GM15510 (cell line): ENCODE results near the gene MPL.

Source experiments
- POLR2A ChIP-seq: IDR thresholded peaks from 3 replicates; pipeline ENCODE4 v1.6.1; 2011; ENCODE audit warnings: borderline replicate concordance; ENCODE audit not compliant: insufficient read length; ENCODE audit errors: extremely low read depth

Gene MPL

GRCh38 chr1:43351421-43352350 lies 14.1 kb downstream of the MPL start:
- TF ChIP-seq POLR2A = no peak

- TF ChIP-seq POLR2A = no peak
Observed at GRCh38 chr1:43352351-43352705, 14.7 kb downstream of the MPL start.

- no peak for TF ChIP-seq POLR2A
Observed at GRCh38 chr1:43352881-43353280, 15.3 kb downstream of the MPL start.

- TF ChIP-seq POLR2A = no peak
Observed at GRCh38 chr1:43354471-43354870, 16.9 kb downstream of the MPL start.

GRCh38 chr1:43354936-43355335 lies 17.3 kb downstream of the MPL start:
- no peak for TF ChIP-seq POLR2A

- TF ChIP-seq POLR2A = no peak
Observed at GRCh38 chr1:43357251-43357650, 19.6 kb downstream of the MPL start.

- peak; percentile 57 for TF ChIP-seq POLR2A
Observed at GRCh38 chr1:43358121-43358745, 20.6 kb downstream of the MPL start.

- TF ChIP-seq POLR2A = peak; percentile 69
Observed at GRCh38 chr1:43358746-43359693, 21.4 kb downstream of the MPL start, which contains the start of gene CDC20. TSS of gene CDC20 (plus strand) at chr1:43358981. CDS start at chr1:43359216, 235 bp downstream.

- TF ChIP-seq POLR2A = no peak
Observed at GRCh38 chr1:43359696-43360095, 22.1 kb downstream of the MPL start.

- no peak for TF ChIP-seq POLR2A
Observed at GRCh38 chr1:43360616-43361015, 23.0 kb downstream of the MPL start.

GRCh38 chr1:43363283-43363934 lies 25.8 kb downstream of the MPL start:
- peak; percentile 31 for TF ChIP-seq POLR2A

- no peak for TF ChIP-seq POLR2A
Observed at GRCh38 chr1:43363935-43364525, 26.4 kb downstream of the MPL start.

- no peak for TF ChIP-seq POLR2A
Observed at GRCh38 chr1:43365678-43366077, 28.1 kb downstream of the MPL start.

- TF ChIP-seq POLR2A = no peak
Observed at GRCh38 chr1:43366179-43366578, 28.6 kb downstream of the MPL start.
